OCI-LY3 (cell line): ENCODE measurements around the gene YAF2.

Experiments
- CTCF ChIP-seq: fragments of 200-600, 300-600 bp; sonication (generic); IDR thresholded peaks from 2 replicates; pipeline ENCODE4 v1.5.1; 2014; ENCODE audit warnings: antibody characterized with exemption, low read length, low read depth
- EZH2phosphoT487 ChIP-seq: fragments of 200-600 bp; shearing (Covaris generic); IDR thresholded peaks from 2 replicates; pipeline ENCODE4 v1.6.1; 2018; ENCODE audit warnings: antibody characterized with exemption, mixed run types, low read depth

DNA sequence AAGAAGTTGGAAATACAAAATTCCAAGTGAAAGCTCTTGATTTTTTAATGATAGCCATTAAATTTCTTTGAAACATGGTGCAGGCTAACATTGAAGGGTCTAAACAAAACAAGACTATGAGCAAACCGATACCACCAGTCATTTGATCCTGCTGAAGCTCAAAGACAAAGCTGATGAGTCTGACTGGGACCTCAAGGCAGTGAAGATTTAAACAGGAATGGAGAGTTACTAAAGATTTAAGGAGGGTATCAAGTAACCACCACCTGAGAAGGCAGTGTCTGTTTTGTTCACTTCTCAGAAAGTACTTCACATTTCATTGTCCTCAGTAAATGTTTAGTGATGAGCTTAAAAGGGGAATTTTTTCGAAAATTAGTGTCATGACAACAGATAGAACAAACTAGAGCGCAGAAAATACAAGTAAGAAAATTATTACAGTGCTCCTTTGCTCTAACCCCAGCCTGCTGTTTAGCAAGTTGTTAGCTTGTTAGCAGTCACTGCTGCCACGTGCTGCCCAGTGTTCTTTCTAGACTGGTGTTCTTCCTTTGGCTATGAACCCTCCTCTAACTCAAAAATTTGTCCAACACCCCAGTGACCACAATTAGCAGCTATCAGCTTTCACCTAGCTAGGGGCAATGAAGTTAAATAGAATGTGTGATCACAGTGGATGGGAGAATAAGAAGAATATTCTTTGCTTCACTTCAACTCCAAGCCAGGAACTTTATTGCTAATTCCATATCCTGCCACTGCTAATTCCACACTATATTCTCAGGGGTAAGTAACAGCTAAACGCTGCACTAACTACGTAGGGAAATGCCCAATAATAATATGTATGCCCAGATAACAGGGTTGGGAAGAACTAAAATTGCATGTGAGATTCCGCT, 41.1 kb downstream of the YAF2 start:
- TF ChIP-seq CTCF, result no peak
- no peak for TF ChIP-seq EZH2phosphoT487
